ENCODE measurements around the gene AHRR. TPM values are rescaled to one million over a fixed set of nuclear protein-coding genes. Genes with fewer than 3 reads are reported as not detected.

The AHRR gene
- polyA plus RNA-seq, 2 of the 4 experiments (the other 2 are of a cell fraction): 1.2 to 1.7 TPM

DNA sequence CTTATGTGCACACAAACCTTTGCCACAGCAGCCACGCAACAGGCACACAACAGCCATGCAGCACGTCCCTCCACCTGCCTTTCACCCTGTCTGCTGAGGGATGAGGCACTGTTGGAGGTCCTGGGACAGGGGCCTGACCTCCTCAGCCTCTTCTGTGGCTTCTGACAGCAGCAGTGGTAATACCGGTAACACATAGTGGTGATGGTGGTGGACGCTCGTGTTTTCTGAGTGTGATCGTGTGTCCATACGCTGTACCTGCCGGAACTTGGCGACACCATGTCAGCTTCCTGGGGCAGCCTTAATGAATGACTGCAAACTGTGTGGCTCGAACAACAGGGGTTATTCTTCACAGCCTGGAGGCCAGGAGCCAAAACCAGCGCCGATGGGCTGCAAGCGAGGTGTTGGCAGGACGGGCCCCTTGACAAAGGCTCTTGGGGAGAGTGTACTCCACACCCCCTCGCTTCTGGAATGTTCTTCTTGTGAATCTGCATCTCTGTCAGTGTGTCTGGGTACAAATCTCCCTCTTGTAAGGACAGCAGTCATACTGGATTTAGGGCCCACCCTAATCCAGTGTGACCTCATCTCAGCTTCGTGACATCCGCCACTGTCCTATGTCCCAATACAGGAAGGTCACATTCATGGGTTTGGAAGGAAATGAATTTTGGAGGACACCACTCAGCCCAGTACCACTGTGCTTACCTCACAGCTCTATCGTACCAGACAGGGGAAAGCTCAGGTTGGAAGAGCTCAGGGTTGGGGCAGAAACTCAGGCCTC lies 66.2 kb downstream of the AHRR start:
- Histone ChIP-seq H3K4me2 (no peak overlapping the region), H3K4me3 (no peak overlapping the region), H3K9me3 (0 out of 3 replicates have a peak, but pooled peaks cover 5% of the 10 kb centered on the region), H3K4me1 (peaks cover 16% of the 10 kb centered on the region), H3K27ac (no peak overlapping the region)
- ChIA-PET CTCF (no interaction called here), POLR2A (no interaction called here)
- FAIRE-seq (no peak), DNase-seq (ENCODE audit: low read depth in 1 of 2, low spot score in 1 of 2) (no peak), ATAC-seq (no peak)
- WGBS (ENCODE audit: missing lambda C conversion rate): 89% methylated on average over 18 of the region's 18 CpGs
- TF ChIP-seq HOXB13 (CRISPR knock-in tag; IDR thresholded peaks at IDR 0.05; ENCODE audit: low read depth) (no peak), GATA3 (IDR thresholded peaks at IDR 0.05; ENCODE audit: borderline replicate concordance) (no peak), FOSB (CRISPR knock-in tag; IDR thresholded peaks at IDR 0.05) (no peak), CHD4 (IDR thresholded peaks at IDR 0.05; ENCODE audit: borderline replicate concordance) (no peak), FOXS1 (CRISPR knock-in tag; IDR thresholded peaks at IDR 0.05) (no peak), ESRRA (IDR thresholded peaks at IDR 0.05; ENCODE audit: borderline replicate concordance, low read length) (no peak), RNF2 (IDR thresholded peaks at IDR 0.05; ENCODE audit: borderline replicate concordance, low read depth) (no peak), CBX2 (IDR thresholded peaks at IDR 0.05; ENCODE audit: borderline replicate concordance, low read depth) (no peak), ZNF302 (CRISPR knock-in tag; IDR thresholded peaks at IDR 0.05) (no peak), RARB (CRISPR knock-in tag; IDR thresholded peaks at IDR 0.05) (no peak), TFCP2L1 (CRISPR knock-in tag; IDR thresholded peaks at IDR 0.05) (no peak), EP300 (IDR thresholded peaks at IDR 0.05) (no peak), CEBPB (IDR thresholded peaks at IDR 0.05) (no peak)

DNA sequence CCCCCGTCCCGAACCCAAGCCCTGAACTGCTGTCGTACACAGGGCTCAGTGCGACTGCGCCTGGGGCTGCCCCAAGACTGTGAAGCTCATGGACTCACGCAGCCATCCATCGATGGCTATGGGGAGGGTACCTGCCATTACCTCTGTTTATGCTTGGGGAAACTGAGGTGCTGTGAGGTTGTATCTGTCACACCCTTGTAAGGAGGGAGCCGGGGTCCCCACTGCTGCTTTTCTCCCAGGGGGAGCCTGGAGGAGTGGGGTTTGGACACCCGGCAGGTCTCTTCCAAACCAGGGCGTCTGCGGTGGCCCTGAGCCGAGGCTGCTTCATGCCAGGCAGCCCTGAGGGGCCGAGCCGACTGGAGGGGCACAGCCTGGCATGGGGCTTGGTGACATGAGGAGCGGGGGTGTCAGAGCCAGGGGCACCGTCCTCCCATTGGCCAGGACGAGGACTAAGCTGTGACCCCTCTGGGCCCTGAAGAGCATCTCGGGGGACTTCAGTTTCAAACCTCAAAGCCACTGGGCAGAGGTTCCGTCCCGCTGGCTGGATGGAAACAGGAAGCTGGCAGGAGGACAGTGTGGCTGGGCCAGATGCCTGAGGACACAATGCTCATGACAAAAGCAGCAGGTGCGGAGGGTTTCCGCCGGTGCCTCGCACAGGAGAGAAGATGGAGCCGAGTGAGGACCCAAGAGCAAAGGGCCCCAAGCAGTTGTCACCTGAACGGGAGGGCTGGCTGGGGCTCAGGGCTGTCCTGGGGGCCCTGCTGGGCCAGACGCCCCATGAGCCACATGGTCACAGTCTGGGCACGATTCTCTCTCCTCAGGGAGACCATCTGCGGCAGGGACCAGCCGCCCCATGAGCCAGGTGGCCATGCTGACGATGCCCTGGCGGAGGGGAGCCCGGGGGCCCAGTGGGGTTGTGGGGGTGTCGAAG lies 67.0 kb downstream of the AHRR start:
- Histone ChIP-seq H3K4me2 (no peak overlapping the region), H3K4me3 (no peak overlapping the region), H3K4me1 (peaks cover 18% of the 10 kb centered on the region), H3K27ac (no peak overlapping the region), H3K9me3 (0 out of 3 replicates have a peak, but pooled peaks cover 5% of the 10 kb centered on the region)
- ATAC-seq (no peak), DNase-seq (ENCODE audit: low read depth in 1 of 2, low spot score in 1 of 2) (no peak), FAIRE-seq (no peak)
- WGBS (ENCODE audit: missing lambda C conversion rate): 94% methylated on average over 31 of the region's 34 CpGs
- TF ChIP-seq CHD2 (IDR thresholded peaks at IDR 0.05; ENCODE audit: low read length, partially characterized antibody) (no peak), BHLHE40 (IDR thresholded peaks at IDR 0.05; ENCODE audit: low read depth, low read length) (no peak), ESRRA (IDR thresholded peaks at IDR 0.05; ENCODE audit: borderline replicate concordance, low read length) (no peak), HEYL (CRISPR knock-in tag; IDR thresholded peaks at IDR 0.05) (no peak)
- TF ChIP-seq, protein P1, sequence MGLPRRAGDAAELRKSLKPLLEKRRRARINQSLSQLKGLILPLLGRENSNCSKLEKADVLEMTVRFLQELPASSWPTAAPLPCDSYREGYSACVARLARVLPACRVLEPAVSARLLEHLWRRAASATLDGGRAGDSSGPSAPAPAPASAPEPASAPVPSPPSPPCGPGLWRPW (IDR thresholded peaks at IDR 0.05): no peak
- TF ChIP-seq, protein P2, sequence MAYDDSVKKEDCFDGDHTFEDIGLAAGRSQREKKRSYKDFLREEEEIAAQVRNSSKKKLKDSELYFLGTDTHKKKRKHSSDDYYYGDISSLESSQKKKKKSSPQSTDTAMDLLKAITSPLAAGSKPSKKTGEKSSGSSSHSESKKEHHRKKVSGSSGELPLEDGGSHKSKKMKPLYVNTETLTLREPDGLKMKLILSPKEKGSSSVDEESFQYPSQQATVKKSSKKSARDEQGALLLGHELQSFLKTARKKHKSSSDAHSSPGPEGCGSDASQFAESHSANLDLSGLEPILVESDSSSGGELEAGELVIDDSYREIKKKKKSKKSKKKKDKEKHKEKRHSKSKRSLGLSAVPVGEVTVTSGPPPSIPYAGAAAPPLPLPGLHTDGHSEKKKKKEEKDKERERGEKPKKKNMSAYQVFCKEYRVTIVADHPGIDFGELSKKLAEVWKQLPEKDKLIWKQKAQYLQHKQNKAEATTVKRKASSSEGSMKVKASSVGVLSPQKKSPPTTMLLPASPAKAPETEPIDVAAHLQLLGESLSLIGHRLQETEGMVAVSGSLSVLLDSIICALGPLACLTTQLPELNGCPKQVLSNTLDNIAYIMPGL (CRISPR knock-in tag; IDR thresholded peaks at IDR 0.05; ENCODE audit: borderline replicate concordance): no peak
- TF ChIP-seq, protein P3, sequence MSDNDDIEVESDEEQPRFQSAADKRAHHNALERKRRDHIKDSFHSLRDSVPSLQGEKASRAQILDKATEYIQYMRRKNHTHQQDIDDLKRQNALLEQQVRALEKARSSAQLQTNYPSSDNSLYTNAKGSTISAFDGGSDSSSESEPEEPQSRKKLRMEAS (IDR thresholded peaks at IDR 0.05): no peak
- ChIA-PET CTCF (no interaction called here), POLR2A (no interaction called here)
